Thyroid gland (tissue), 4 donors: ENCODE data around the gene CNTNAP4. TPM values are rescaled to one million over a fixed set of nuclear protein-coding genes. Genes with fewer than 3 reads are reported as not detected.

Experiments used
- DNase-seq, 2 donors: peaks; one replicate each; pipeline ENCODE4 v3.0.0-alpha.2; 2019
- H3K27ac ChIP-seq, 3 donors: fragments of 200-600 bp; sonication (generic); 1 replicate in 2 of 3; 2 replicates in 1 of 3; pipeline ENCODE4 v1.5.1; 2016 to 2019; ENCODE audit warnings: mild to moderate bottlenecking in 1 of 3, moderate library complexity in 1 of 3
- H3K27me3 ChIP-seq: fragments of 200-600 bp; sonication (generic); one replicate; pipeline ENCODE4 v1.5.1; 2019
- H3K36me3 ChIP-seq, 2 donors: fragments of 200-600 bp; sonication (generic); one replicate each; pipeline ENCODE4 v1.5.1; 2016 to 2019
- H3K4me1 ChIP-seq, 2 donors: fragments of 200-600 bp; sonication (generic); one replicate each; pipeline ENCODE4 v1.5.1; 2017 to 2019
- H3K4me3 ChIP-seq, 3 donors: fragments of 200-600 bp; sonication (generic); replicated peaks in 1 of 3; 1 replicate in 2 of 3; 2 replicates in 1 of 3; pipeline ENCODE4 v1.5.1; 2016; ENCODE audit warnings: mild to moderate bottlenecking in 1 of 3
- H3K9me3 ChIP-seq: fragments of 200-600 bp; sonication (generic); one replicate; pipeline ENCODE4 v1.5.1; 2017
- CTCF ChIP-seq, 6 experiments: fragments of 200-600 bp in 3 of 6; fragments of 450-650 bp in 3 of 6; sonication (generic) in 3 of 6; IDR thresholded peaks; one replicate each; pipeline ENCODE4 v1.5.1; 2016 to 2019; ENCODE audit warnings: antibody characterized with exemption in 6 of 6, mild to moderate bottlenecking in 2 of 6, inconsistent platforms in 1 of 6, moderate library complexity in 1 of 6
- POLR2A ChIP-seq, 2 donors: fragments of 450-650 bp; IDR thresholded peaks; one replicate each; pipeline ENCODE4 v1.6.1; 2017; ENCODE audit warnings: antibody characterized with exemption in 2 of 2, mild to moderate bottlenecking in 2 of 2, moderate library complexity in 1 of 2
- WGBS, 2 donors: methylation state at CpG; one replicate each; pipeline ENCODE4 v1.1.5; 2017; 5-methylcytosine and 5-hydroxymethylcytosine counted together
- intact Hi-C: fragments of 100-400 bp; cut with DNase I; formaldehyde crosslinking; loops from one replicate; pipeline ENCODE4 v1.15.1; 2023
- total RNA-seq, 4 donors: library from RNA; depleted of rRNA; stranded (reverse); fragments of >200 nt; gene quantifications; one replicate each; pipeline ENCODE4 v1.2.3, GENCODE V29; 2016

Gene CNTNAP4
- total RNA-seq, 4 donors from 2014 or later: not detected

GRCh38 chr16:76456016-76456415, 178.8 kb downstream of the CNTNAP4 start:
- H3K36me3 ChIP-seq: no peaks in the 10 kb centered on the region
- no peak for DNase-seq
- H3K9me3 ChIP-seq: no peaks in the 10 kb centered on the region
- H3K27ac ChIP-seq: no peak overlapping the region
- intact Hi-C loops: no loop called here
- TF ChIP-seq POLR2A (IDR thresholded peaks at IDR 0.05) (no peak), CTCF (IDR thresholded peaks at IDR 0.05) (no peak)
- H3K4me1 ChIP-seq: no peaks in the 10 kb centered on the region
- WGBS, 2 donors: 81 to 88% methylated on average over 5 of the region's 5 CpGs
- H3K4me3 ChIP-seq: no peak overlapping the region
- no peaks in the 10 kb centered on the region for H3K27me3 ChIP-seq

GRCh38 chr16:76459111-76459510, 181.9 kb downstream of the CNTNAP4 start:
- WGBS, 2 donors: 79 to 83% methylated on average over 2 of the region's 2 CpGs
- H3K27ac ChIP-seq: no peak overlapping the region
- no peak overlapping the region for H3K4me3 ChIP-seq
- TF ChIP-seq POLR2A (IDR thresholded peaks at IDR 0.05) (no peak), CTCF (IDR thresholded peaks at IDR 0.05) (no peak)
- H3K9me3 ChIP-seq: no peaks in the 10 kb centered on the region
- H3K27me3 ChIP-seq: no peaks in the 10 kb centered on the region
- intact Hi-C loops: no loop called here
- H3K4me1 ChIP-seq: no peaks in the 10 kb centered on the region
- H3K36me3 ChIP-seq: no peaks in the 10 kb centered on the region
- DNase-seq: no peak

GRCh38 chr16:76461836-76462235, 184.6 kb downstream of the CNTNAP4 start:
- no peak overlapping the region for H3K27ac ChIP-seq
- no peaks in the 10 kb centered on the region for H3K27me3 ChIP-seq
- DNase-seq: no peak
- TF ChIP-seq CTCF (IDR thresholded peaks at IDR 0.05): no peak
- TF ChIP-seq POLR2A (IDR thresholded peaks at IDR 0.05): no peak
- H3K36me3 ChIP-seq: no peaks in the 10 kb centered on the region
- intact Hi-C loops: no loop called here
- 72 to 81% methylated on average over 8 of the region's 8 CpGs for WGBS, 2 donors
- no peaks in the 10 kb centered on the region for H3K9me3 ChIP-seq
- H3K4me1 ChIP-seq: no peaks in the 10 kb centered on the region
- H3K4me3 ChIP-seq: no peak overlapping the region

GRCh38 chr16:76464955-76465620, 187.9 kb downstream of the CNTNAP4 start:
- H3K9me3 ChIP-seq: no peaks in the 10 kb centered on the region

More at GRCh38 chr16:76464955-76465620, 187.9 kb downstream of the CNTNAP4 start:
- 85 to 95% methylated on average over 3 of the region's 3 CpGs for WGBS, 2 donors
- TF ChIP-seq CTCF (IDR thresholded peaks at IDR 0.05) (no peak), POLR2A (IDR thresholded peaks at IDR 0.05) (no peak)
- no peak for DNase-seq
- Histone ChIP-seq H3K27ac (no peak overlapping the region), H3K36me3 (no peaks in the 10 kb centered on the region), H3K4me3 (no peak overlapping the region), H3K27me3 (no peaks in the 10 kb centered on the region), H3K4me1 (no peaks in the 10 kb centered on the region)
- intact Hi-C loops: no loop called here
